HG03378 (cell line): Measurements from ENCODE around the gene HEPACAM.

Experiments
- ATAC-seq: cut with Tn5 transposase; IDR thresholded peaks from one replicate; pipeline ENCODE4 v1.9.1; 2021; ENCODE audit warnings: mild to moderate bottlenecking, moderate library complexity; ENCODE audit not compliant: unreplicated experiment

The HEPACAM gene

DNA sequence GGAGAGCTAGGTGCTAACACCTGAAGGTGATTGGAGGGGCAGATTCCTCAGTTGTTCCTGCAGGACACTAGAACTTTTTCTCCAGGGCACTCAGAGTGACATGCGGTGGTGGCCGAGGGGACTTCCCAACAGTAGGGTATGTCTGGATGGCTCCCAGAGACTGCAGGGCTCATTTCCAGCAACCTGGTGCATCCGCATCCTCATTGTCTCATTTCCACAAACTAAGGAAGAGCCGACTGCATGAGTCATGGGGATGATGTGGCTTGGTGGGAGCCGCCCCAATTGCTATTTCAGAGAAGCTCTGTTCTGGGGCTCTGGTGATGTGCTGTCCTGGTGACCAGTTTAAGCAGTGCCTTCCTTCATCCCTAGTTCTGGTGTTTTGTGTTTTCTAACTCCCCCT is 35.4 kb downstream of the HEPACAM start:
- no peak for ATAC-seq

DNA sequence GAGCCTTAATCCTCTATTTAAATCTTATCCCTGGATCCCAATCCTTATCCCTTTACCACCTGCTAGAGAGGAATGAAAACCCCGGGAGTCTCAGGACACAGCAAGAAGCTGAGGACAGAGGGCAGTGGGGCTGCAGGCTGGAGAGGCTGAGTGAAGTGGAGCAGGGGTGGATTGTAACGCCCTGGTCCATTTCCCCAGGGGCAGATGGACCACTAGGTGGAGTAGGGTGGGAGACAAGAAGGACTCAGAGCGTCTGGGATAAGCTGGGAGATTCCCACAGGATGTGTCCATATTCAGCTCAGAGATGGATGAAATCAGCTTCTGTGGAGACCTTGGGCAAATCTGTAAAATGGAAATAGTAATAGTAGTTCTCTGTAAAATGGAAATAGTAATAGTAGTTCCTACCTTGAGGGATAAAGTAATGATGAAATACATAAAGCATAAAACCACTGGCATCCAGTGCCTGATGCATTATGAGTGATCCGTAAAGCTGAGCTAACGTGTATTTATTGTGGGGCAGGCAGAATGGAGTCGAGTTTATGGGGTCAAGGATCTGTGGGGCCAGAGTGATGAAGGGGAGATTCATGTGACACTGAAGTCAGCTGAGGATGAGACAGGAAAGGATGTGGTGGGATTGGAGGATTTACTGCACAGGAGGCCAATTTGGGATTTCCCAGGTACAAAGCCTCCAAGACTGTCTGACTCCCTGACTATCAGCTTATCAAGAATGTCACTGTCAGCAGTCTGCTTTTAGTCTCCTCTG is 36.3 kb downstream of the HEPACAM start:
- no peak for ATAC-seq

GRCh38 chr11:124898711-124899110 is 37.1 kb downstream of the HEPACAM start:
- no peak for ATAC-seq

- ATAC-seq = no peak
Measured at GRCh38 chr11:124898263-124898680, 37.6 kb downstream of the HEPACAM start.

GRCh38 chr11:124897674-124898262 is 38.1 kb downstream of the HEPACAM start, which contains the start of gene ROBO4:
TSS of gene ROBO4 (minus strand) at chr11:124897865. CDS start at chr11:124897795, 70 bp downstream.
- no peak for ATAC-seq

DNA sequence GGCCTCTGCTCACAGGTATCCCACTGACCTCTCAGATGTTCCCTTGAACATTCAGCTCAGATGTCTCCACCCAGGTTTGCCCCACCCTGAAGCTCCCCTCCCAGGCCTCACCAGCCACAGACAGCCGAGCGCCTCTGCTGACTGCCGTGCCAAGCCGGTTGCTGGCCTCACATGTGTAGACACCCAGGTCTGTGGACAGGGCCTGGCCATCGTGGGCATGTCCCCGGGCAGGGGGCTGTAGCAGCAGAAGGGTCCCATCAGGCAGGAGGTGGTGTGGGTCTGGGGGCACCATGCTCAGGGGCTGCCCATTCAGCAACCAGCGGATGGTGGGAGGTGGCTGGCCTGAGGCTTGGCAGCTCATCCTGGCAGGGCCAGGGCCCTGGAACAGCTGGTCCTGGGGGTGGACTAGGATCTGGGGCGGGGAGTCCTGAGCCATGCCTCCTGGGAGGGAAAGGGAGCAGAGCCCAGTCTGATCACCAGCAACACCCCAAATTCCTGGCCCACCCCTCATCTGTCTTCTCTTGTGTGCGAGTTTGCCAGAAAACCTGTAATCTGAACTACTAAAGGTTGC is 38.9 kb downstream of the HEPACAM start:
- ATAC-seq = no peak

DNA sequence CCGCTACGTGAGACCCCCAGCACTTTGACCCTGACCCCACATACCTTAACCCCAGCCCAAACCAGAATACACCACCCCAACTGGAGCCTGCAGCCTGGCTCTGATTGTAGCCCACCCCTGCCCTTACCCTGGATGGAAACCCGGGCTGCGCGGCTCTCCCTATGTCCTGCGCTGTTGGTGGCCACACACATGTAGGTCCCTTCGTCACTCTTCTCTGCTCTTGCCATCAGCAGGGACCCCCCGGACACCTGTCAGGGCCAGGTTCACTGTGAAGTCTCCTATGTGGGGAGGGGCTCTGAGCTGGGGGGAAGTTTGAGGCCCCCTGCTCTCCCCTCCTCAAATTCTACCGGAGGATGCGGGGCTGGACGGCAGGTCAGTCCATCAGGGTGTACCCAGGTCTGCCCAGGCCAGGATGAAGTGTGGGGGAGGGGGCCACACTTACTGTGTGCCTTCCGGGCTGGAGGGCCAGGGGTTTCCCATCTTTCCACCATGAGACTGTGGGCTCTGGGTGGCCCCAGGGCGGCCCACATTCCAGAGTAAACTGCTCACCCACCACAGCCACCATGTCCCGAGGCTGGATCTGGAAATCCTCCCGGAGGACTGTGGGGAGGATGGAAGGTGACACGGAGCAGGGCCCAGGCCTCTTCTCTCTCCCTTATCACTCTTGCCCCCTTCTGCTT is 39.6 kb downstream of the HEPACAM start:
- ATAC-seq = no peak

DNA sequence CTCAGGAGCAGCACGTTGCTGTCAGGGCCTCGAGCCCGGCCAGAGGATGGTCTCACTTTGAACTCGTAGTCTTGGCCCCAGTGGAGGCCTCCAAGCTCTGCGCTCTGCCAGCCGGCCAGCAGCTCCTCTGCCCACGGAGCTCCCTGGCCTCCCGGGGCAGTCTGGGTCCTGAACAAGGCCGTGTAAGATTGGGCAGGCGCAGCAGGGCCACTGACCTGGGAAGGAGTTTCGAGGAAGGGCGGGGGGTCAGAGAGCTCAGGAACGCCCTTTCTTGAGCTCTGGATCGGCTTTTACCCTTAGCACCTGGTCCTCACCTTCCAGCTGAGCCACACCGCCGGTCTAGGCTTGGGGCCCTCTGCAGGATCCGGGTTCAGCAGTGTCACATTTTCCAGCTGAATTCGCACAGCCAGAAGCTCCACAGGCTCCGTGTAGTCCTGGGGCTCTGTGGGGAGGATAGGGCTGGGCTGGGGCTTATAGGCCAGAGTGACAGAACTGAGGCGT is 40.3 kb downstream of the HEPACAM start:
- ATAC-seq = no peak

GRCh38 chr11:124894606-124895430 is 41.0 kb downstream of the HEPACAM start:
- ATAC-seq = no peak

DNA sequence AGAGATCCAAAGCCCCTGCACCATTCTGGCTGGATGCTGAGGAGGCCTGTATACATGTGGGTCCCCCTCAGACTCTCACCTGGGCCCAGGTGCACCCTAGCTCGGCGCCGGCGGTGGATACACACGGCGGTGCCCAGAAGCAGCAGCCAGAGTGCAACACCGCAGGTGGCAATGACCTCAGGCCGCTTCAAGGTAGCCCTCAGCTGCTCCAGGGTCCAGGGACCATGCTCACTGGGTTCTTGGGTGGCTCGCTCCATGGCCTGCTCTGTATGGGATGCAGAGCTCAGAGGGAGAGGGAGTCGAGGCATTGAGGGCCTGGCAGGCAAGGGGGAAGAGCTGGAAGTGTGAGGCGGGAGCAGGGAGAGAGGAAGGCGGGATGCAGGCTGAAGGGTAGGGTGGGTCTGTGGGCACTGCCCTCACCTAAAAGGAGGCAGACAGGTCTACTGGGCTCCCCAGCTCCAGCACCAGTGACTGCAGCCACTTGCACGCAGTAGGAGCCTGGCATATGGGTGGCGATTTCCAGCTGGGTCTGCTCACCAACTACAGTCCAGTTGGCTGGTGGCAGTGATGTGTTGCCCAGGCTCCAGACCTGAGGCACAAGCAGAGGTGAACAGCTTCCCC is 42.0 kb downstream of the HEPACAM start:
- ATAC-seq = no peak

GRCh38 chr11:124892750-124893454 is 42.9 kb downstream of the HEPACAM start:
- no peak for ATAC-seq

DNA sequence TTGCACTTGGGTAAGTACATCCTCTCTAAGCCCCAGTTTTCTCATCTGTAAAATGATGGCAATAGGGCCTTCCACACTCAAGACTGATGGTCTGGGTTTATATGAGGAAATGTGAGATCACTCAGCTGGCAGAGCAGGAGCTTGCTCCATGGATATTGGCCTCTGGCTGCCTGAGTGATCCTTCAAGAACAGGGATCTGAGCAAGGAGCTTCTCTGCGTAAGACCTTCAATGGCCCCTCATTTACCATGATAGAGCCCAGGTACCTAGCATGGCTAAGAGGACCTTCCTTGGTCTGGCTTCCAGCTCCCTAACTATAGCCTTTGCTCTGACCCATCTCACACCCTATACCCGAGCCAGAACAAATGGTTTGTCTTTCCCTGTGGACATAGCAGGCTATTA is 43.7 kb downstream of the HEPACAM start:
- ATAC-seq = no peak

DNA sequence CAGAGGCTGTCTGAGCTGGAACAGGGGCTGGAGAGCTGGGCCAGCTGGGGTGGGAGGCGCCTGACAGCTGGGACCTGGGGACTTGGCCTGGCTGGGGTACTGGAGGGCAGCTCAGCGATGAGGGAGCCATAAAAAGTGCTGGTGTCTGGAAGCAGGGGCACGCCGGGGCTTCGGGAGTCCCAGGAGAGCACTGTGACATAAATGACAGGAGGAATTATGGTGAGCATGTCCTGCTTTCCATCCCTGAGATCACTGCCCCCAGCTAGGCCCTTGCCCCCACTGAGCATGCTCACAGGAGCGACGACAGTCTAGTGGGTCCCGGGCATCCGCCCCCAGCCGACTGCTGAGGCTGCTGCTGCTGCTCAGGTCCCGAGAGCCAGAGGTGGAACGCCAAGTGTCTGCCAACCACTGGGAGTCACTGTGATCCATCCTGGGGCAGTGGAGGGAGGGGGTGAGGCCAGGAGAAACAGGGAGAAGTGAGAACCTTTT is 44.4 kb downstream of the HEPACAM start:
- no peak for ATAC-seq

GRCh38 chr11:124890683-124891372 is 45.0 kb downstream of the HEPACAM start:
- no peak for ATAC-seq

DNA sequence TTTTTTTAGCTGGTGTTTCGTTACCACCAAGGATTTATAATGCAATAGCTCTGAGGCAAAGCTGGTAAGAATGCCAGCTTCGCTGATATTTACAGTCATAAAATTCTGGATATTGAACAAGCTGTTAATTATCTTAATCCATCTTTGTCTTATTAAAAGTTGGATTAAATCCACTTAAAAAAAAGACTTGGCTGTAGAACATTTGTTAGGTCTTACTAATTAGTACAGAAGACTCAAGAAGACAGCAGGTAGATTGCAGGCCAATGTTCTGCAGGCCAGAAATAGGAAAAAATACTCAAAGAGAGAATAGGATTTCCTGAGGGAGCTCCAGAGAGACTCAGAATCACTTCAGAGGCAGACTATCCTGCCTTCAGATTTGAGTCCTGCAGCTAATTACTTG is 45.7 kb downstream of the HEPACAM start:
- ATAC-seq = no peak

GRCh38 chr11:124889191-124890091 is 46.4 kb downstream of the HEPACAM start:
- no peak for ATAC-seq

DNA sequence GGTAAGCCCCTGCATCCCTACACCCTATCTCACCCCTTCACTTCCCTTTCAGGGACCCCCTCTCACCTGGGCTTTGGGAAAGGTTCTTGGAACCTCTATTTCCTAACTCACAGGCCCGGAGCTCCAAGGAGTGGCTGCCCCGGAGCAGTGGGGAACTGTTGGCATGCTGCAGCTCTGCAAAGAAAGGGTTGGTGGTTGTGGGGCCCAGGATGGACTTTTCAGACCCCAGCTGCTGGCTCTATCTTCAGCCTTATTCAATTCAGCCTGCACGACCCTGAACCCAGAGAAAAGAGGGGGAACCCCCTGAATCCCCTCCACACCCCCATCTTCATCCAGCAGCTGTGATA is 48.2 kb downstream of the HEPACAM start:
- no peak for ATAC-seq
